AG04449 (cell line): ENCODE results near the gene NPR3.

Source experiments
- CTCF ChIA-PET: fragments of 350-600 bp; formaldehyde crosslinking; extraction: SDS; loops from one replicate; lab custom pipeline; 2021; ENCODE audit warnings: antibody characterized with exemption; lab: Yijun Ruan, JAX
- POLR2A ChIA-PET: fragments of 400-600, 350-600 bp; formaldehyde crosslinking; extraction: SDS; loops from one replicate; lab custom pipeline; 2020; ENCODE audit warnings: antibody characterized with exemption, inconsistent platforms; lab: Yijun Ruan, JAX
- DNase-seq: peaks from one replicate; pipeline ENCODE4 v3.0.0-alpha.2; 2010; ENCODE audit warnings: low read depth, low spot score
- H3K4me3 ChIP-seq: 2 replicates; pipeline ENCODE4 v1.5.1; 2011; ENCODE audit warnings: low read depth, mild to moderate bottlenecking, control low read depth, low read length
- TF ChIP-seq, protein P1 (sequence below): IDR thresholded peaks from one replicate; pipeline ENCODE4 v1.5.1; 2011; ENCODE audit warnings: mild to moderate bottlenecking, moderate library complexity, low read length, control low read depth, inconsistent platforms; ENCODE audit not compliant: insufficient read depth; ENCODE audit errors: missing control alignments

NPR3 gene, protein sequence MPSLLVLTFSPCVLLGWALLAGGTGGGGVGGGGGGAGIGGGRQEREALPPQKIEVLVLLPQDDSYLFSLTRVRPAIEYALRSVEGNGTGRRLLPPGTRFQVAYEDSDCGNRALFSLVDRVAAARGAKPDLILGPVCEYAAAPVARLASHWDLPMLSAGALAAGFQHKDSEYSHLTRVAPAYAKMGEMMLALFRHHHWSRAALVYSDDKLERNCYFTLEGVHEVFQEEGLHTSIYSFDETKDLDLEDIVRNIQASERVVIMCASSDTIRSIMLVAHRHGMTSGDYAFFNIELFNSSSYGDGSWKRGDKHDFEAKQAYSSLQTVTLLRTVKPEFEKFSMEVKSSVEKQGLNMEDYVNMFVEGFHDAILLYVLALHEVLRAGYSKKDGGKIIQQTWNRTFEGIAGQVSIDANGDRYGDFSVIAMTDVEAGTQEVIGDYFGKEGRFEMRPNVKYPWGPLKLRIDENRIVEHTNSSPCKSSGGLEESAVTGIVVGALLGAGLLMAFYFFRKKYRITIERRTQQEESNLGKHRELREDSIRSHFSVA

DNA sequence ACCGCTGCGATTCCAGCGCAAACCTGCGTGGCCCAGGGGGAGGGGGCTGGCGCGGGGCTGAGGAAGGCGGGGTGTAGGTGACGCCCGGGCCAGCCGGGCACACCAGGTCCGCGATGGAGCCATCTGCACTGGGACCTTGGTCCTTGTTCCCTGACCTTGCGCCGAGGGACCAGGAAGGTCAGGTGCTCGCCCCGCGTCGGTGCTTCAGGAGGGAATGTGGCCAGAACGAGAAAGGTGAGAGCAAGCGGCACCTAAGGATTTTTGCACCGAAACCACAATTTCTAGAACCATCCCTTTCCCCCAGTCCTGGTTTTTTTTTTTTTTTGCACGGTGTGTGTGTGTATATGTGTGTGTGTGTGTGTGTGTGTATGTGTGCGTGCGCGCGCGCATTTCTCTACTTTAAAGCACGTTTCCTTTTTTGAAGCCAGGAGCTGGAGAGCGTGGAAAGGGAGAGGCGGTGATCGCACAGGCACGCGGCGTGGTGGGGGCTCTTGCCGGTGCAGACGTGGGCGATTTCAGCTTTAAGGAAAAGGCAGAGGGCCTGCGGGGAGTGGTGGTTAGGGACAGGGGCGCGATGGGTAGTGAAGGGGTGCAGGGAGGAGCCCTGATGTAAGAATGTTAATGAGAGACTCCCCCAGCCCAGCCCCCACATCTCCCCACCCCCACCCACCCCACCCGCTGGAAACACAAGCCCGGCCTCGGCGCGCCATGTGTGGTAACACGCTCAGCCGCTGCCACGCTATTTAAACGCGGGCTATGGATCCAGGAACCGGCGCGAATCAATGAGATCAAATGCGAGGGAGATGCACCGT, at the start of gene NPR3:
NPR3 (plus strand) TSS at position 772 of the 812 bp plus-strand sequence. CDS start 456 bp downstream, outside the sequence.
- H3K4me3 ChIP-seq = peak within 1 kb of the TSS; percentile 84
- ChIA-PET CTCF (interaction anchor here (1.0 to 9.3 kb wide), 12 partner anchors 19 to 712 kb away, joined by 3 to 115 read pairs (median 6); no protein-coding TSS in a partner anchor), POLR2A (interaction anchor here (1.0 to 1.5 kb wide), 2 partner anchors 18 to 437 kb away, joined by 3 to 4 read pairs; no protein-coding TSS in a partner anchor)
- no peak for DNase-seq
- TF ChIP-seq, protein P1, sequence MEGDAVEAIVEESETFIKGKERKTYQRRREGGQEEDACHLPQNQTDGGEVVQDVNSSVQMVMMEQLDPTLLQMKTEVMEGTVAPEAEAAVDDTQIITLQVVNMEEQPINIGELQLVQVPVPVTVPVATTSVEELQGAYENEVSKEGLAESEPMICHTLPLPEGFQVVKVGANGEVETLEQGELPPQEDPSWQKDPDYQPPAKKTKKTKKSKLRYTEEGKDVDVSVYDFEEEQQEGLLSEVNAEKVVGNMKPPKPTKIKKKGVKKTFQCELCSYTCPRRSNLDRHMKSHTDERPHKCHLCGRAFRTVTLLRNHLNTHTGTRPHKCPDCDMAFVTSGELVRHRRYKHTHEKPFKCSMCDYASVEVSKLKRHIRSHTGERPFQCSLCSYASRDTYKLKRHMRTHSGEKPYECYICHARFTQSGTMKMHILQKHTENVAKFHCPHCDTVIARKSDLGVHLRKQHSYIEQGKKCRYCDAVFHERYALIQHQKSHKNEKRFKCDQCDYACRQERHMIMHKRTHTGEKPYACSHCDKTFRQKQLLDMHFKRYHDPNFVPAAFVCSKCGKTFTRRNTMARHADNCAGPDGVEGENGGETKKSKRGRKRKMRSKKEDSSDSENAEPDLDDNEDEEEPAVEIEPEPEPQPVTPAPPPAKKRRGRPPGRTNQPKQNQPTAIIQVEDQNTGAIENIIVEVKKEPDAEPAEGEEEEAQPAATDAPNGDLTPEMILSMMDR = no peak

DNA sequence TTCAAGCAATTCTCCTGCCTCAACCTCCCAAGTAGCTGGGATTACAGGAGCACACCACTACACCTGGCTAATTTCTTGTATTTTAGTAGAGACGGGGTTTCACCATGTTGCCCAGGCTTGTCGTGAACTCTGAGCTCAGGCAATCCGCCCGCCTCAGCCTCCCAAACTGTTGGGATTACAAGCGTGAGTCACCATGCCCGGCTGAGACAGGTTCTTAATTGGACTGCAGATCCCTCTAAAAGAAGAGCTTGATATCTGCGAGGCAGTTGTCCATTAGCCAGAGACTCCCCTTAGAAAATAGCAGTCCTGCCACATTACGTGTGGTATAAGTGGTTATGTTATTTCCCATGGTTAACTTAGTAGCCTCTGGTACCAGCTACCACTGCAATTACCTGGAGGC, 46.6 kb upstream of the NPR3 start:
- POLR2A ChIA-PET = no interaction called here
- no peak overlapping the region for H3K4me3 ChIP-seq
- CTCF ChIA-PET = interaction anchor here (1.4 kb wide), 1 partner anchor 516 kb away, joined by 3 read pairs; no protein-coding TSS in a partner anchor
- no peak for DNase-seq
- TF ChIP-seq, protein P1 = no peak

DNA sequence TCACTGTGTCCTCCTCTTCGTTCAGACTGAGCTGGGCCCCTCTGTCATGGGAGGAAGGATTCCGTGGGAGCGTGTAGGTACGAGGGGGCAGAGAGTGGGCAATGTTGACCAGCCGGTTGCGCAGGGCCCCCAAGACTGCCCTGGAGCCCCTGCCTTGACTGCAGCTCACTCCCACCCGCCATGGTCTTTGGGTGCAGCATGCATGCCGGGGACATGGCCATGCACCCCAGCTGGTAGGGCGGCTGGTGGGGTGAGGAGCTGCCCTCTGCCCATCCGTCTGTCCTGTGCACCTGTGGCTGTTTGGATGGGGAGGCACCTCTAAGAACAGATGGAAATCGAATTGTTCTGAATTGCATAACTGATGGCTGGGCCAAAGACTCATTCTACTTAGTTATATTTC, 42.6 kb upstream of the NPR3 start:
- ChIA-PET POLR2A (no interaction called here), CTCF (no interaction called here)
- DNase-seq = no peak
- no peak overlapping the region for H3K4me3 ChIP-seq
- TF ChIP-seq, protein P1 = no peak

DNA sequence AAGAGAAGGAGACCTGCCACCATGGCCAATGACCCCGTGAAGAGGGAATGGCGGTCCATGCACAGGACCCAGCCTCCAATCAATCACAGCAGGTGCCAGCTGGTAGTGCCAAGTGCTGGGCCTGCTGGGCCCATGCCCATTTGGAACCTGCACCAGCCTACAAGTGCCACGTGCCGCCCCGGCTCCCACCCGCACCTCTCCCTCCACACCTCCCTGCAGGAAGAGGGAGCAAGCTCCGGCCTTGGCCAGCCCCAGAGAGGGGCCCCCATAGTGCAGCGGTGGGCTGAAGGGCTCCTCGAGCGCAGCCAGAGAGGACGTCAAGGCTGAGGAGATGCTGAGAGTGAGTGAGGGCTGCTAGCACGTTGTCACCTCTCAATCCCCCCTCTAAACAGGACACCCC, 37.8 kb upstream of the NPR3 start:
- DNase-seq = no peak
- TF ChIP-seq, protein P1 = no peak
- POLR2A ChIA-PET = no interaction called here
- H3K4me3 ChIP-seq = no peak overlapping the region
- CTCF ChIA-PET = no interaction called here

DNA sequence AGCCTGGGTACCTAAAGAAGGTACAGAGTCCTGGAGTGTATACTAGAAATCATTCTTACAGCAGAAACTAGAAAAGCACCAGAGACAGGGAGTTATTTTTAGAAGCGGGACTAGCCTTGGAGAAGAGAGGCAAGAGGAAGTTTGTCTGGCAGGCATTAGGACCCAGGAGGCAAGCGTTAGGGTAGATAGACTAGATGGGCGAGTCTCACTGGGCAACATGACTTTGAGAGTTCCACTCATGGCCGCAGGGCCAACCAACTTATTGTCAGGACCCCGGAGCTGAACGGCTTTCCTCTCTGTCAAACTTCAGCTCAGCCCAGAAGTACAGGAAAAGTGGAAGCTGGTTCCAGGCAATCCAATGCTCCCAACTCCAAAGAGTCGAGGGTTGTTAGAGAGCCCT, 34.1 kb upstream of the NPR3 start:
- CTCF ChIA-PET = no interaction called here
- DNase-seq = no peak
- H3K4me3 ChIP-seq = no peak overlapping the region
- TF ChIP-seq, protein P1 = no peak
- POLR2A ChIA-PET = no interaction called here
